ENCODE data around the gene PTGIS.

PTGIS gene

GRCh38 chr20:49475292-49476015 is 92.5 kb downstream of the PTGIS start:
- DNase-seq: no peak
- no peak overlapping the region for H3K27ac ChIP-seq
- no peaks in the 10 kb centered on the region for H3K36me3 ChIP-seq (replicated peaks)
- TF ChIP-seq CTCF (IDR thresholded peaks at IDR 0.05; ENCODE audit: low read depth, low read length, missing control alignments): no peak
- in situ Hi-C loops (cut with HindIII; ENCODE audit: low pct_ligation_motif_present, low sequenced_read_pairs): no loop called here
- no peak overlapping the region for H3K4me3 ChIP-seq (ENCODE audit: low read depth, low read length)
- peaks cover 3% of the 10 kb centered on the region for H3K27me3 ChIP-seq (replicated peaks)

- Histone ChIP-seq H3K36me3 (replicated peaks) (no peaks in the 10 kb centered on the region), H3K27ac (no peak overlapping the region), H3K27me3 (replicated peaks) (no peaks in the 10 kb centered on the region), H3K4me3 (ENCODE audit: low read depth, low read length) (no peak overlapping the region)
- in situ Hi-C loops (cut with HindIII; ENCODE audit: low pct_ligation_motif_present, low sequenced_read_pairs): no loop called here
- DNase-seq: no peak
- TF ChIP-seq CTCF (IDR thresholded peaks at IDR 0.05; ENCODE audit: low read depth, low read length, missing control alignments): no peak
Measured at GRCh38 chr20:49471397-49471796, 96.5 kb downstream of the PTGIS start.

GRCh38 chr20:49470922-49471321 is 97.0 kb downstream of the PTGIS start:
- in situ Hi-C loops (cut with HindIII; ENCODE audit: low pct_ligation_motif_present, low sequenced_read_pairs): no loop called here
- TF ChIP-seq CTCF (IDR thresholded peaks at IDR 0.05; ENCODE audit: low read depth, low read length, missing control alignments): no peak
- Histone ChIP-seq H3K36me3 (replicated peaks) (no peaks in the 10 kb centered on the region), H3K27me3 (replicated peaks) (no peaks in the 10 kb centered on the region), H3K4me3 (ENCODE audit: low read depth, low read length) (no peak overlapping the region), H3K27ac (no peak overlapping the region)
- no peak for DNase-seq

GRCh38 chr20:49469060-49469459 is 98.9 kb downstream of the PTGIS start:
- no peak for TF ChIP-seq CTCF (IDR thresholded peaks at IDR 0.05; ENCODE audit: low read depth, low read length, missing control alignments)
- Histone ChIP-seq H3K36me3 (replicated peaks) (no peaks in the 10 kb centered on the region), H3K4me3 (ENCODE audit: low read depth, low read length) (no peak overlapping the region), H3K27me3 (replicated peaks) (no peaks in the 10 kb centered on the region), H3K27ac (no peak overlapping the region)
- no peak for DNase-seq
- in situ Hi-C loops (cut with HindIII; ENCODE audit: low pct_ligation_motif_present, low sequenced_read_pairs): no loop called here

GRCh38 chr20:49468412-49468811 is 99.5 kb downstream of the PTGIS start:
- in situ Hi-C loops (cut with HindIII; ENCODE audit: low pct_ligation_motif_present, low sequenced_read_pairs): no loop called here
- H3K36me3 ChIP-seq (replicated peaks): no peaks in the 10 kb centered on the region
- no peak overlapping the region for H3K4me3 ChIP-seq (ENCODE audit: low read depth, low read length)
- TF ChIP-seq CTCF (IDR thresholded peaks at IDR 0.05; ENCODE audit: low read depth, low read length, missing control alignments): no peak
- no peak for DNase-seq
- no peak overlapping the region for H3K27ac ChIP-seq
- no peaks in the 10 kb centered on the region for H3K27me3 ChIP-seq (replicated peaks)
